Activated CD4-positive, alpha-beta T cell treated with anti-CD3 and anti-CD28 coated beads, Interleukin-2, amount 50 U/mL, for 4 hours (primary cell): ENCODE results near the gene VSNL1.
"Not testable (repeated sequence)": the region's sequence is repeated elsewhere in the genome, so short reads cannot be mapped to it uniquely, and the experiment has no call there.

Experiments used
- DNase-seq, 2 experiments: peaks; one replicate each; pipeline ENCODE4 v3.0.0-alpha.2; 2020

VSNL1 gene

DNA sequence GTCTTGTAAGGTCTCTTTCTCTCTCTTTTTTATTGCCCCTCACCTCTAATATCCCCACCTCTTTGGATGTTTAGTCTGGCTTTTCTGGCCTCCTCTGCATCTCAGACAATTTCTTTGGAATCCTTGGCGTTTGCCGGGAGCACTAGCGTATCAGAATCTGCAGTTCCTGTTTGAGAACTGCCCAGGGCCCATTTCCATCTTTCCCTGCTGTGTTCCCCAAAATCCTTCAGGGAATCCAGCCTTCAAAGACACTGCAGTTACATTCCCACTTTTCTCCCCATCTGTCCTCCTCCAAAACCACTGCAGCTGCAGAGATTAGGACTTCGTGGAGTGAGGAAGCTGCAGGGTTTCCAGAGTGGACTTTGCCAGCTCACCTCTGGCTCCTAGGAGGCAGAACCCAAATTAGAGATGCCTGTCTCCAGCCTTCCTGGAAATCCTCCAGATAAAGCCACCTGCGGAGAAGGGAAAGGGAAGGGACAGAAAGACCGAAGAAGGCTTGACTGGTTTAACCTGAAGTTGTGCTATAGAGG, 2.7 kb downstream of the VSNL1 start:
- DNase-seq: no peak

DNA sequence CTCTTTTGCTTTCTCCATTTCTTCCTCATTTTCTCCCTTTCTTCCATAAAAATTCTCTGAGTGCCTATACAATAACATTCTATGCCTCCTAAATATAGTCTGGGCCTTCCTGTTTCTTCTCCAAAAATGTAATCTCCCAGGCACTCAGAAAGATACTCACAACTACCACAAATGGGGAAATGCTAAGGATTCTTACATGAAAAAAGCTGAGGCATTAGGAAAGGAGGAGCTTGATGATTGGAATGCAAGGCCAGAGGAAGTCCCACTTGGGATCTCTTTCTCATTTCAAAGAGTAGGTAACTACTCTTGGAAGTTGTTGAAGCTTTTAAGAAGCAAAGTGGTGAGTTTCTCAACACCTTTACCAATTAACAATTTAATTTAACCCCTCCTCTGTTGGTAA, 3.4 kb downstream of the VSNL1 start:
- DNase-seq: no peak

DNA sequence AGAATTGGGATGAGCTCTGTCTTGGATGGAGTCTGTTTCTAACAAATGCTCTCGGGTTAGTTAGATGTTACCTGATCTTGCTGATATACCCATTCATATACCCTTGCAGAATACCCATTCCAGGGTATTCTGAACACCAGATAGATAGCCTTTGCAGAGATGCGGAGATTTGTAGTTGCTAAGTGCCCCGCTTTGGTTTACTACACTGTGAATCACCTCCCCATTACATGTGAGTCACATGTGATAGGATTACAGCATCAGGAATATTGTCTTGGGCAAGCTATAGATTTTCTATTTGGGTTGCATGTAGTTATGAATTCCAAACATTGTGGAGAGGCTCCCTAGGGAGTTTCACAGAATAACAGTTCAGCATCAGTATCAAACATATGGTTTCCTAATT, 3.8 kb downstream of the VSNL1 start:
- DNase-seq: no peak

DNA sequence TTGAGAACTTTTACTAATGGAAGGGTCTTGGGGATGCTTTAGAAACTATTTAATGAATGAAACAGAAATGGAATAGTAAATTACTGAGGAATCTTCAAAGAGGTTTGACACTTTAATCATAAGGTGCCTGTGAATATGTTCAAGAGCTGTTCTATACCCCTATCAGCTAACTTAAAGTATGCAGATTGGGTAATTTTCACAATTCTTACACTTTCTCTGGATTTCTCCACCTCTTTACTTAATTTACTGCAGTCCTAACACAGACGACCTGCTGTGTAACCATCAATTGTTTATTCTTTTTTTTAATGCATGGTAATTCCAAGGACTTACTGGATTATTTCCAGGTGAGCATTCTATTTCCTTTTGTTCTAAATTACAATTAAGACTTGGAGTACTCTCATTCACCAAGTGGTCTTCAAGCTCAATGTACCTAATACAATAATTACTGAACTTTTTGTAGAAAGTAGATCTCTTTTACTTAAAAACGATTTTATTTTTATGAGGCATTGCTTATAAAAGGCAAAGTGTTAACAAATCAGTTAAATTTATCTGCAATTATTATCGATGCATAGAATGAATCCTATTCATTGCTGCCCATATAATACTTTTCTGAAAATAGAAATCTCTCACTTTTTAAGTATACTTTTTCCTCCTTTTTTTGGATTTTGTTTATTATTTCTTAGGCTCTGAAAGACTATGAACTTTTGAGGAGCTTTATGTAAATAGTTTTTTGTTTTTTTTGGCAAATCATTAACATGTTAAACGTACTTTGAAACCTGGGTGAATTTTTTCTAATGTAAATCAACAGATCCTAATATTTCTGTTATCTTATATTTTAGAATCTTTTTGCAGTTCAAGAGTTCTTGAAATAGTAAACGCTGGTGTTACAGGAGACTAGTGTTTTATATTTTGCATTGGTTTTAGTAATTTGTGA, 5.5 kb downstream of the VSNL1 start:
- no peak for DNase-seq

DNA sequence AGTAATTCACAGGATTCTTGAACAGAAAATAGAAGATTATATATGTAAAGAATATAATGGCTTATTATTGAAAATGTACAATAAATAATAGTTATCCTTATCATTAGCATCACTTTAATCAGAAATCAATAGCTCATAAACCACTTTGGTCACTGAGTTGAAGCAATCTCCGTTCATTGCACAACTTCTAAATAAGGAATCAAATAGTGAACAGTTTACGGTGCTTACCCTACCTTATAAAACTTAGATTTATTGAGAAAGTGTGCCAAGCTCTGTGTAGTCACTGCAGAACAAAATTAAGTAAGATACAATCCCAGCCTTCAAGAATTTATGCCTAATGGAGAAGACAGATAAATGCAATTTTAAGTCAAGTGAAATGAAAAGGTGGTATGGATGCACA, 6.7 kb downstream of the VSNL1 start:
- no peak for DNase-seq

DNA sequence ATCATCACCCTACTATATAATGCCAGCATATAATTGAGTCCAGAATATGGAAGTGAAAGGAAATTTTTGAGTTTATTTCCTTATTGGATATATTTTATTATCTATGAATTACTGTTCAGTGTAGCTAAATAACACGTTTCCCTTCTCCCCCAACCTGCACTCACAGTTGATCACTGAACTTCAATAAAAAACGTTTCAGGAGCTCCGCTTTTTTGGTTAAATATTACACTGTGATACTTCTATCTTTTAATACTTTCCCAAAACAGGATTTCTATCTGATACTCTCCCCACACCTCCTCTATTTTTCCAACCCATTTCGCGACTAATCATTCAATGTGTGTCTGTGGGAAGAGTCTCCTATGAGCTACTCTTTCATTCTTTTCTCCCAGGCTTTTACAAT, 7.2 kb downstream of the VSNL1 start:
- no peak for DNase-seq

DNA sequence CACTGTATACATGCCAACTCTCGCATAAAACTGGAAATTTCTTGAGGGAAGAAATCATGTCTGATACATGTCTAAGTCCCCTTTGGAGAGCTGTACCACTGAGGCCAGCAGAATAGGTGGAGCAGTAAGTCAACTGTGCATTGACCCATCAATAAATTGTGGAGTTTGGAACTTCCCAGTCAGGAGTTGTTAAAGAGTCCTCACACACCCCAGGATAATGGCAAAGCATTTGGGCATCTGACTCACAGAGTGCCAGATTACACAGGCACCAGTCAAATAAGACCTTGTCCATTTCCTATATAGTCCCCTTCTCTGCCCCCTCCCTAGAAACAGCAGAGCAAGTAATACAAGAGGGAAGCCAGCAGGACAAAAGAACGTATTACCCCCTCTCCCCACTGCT, 10.4 kb downstream of the VSNL1 start:
- no peak for DNase-seq

DNA sequence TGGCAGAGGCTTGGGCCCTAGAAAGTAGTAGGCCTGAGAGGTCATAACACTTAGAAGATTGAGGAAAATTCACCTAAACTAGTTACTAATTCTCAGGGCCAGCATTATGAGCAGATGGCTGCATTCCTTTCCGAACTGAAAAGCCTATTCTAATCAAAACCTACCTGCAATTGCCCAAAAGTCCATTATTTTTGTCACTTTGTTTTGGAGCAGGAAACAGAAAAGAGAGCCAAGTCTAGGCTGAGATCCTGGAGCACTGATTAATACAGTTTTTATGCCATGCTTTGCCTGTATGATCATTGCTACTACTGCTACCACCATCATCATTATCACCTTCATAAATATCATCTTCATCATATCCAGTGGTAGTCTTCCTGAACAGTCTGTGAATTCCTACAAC, 14.7 kb downstream of the VSNL1 start:
- DNase-seq: no peak

DNA sequence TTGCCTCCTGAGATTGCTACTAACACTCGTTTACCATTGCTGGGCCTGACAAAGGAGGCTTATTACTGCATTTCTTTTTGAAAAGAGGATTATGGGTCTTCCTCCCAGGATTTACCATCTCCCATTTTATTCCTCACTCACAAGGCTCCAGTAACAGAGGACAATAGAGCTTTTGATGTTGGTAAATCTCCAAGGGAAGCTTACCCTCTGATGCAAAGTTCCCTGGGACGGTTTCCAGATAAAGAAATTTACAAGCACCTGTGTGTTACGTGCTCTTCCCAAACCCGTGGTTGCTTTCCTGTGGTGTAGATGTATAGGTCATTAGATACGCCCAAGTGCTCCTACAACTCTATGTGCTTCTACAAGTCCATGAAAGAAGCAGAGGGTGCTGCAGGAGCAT, 17.1 kb downstream of the VSNL1 start:
- DNase-seq: no peak

DNA sequence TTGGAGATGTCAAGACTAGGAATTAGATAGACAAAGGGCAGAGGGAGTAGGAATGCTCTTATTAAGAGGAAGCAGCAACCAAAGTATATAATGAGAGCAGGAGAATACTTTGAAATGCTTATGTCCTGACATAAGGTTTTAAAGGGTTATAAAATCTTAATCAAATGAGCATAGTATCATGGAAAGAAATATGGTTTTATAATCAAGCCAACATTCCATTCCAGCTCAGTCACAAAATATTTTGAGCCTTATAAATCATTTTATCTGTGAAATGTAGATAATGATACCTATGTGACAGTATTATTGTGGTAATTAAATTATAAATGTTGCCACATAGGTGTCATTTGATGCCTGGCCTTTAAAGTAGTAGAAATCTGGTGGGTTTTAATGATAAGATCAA, 17.6 kb downstream of the VSNL1 start:
- DNase-seq: no peak

DNA sequence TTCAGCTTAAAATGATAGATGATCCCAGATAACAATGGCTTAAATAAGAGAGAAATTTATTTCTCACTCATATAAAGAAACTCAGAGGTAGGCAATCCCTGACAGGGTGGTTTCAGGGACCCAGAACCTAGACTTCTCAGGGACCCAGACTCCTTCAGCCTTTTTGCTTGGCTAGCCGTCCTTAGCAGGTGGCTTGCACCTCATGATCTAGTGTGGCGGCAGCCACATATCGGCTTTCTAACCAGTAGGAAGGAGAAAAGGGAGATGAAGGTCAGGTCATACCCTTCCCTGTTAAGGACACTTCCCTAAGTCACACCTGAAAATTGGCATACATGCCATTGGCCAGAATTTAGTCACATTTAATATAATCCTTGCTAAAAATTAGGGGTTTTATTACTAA, 18.4 kb downstream of the VSNL1 start:
- no peak for DNase-seq

DNA sequence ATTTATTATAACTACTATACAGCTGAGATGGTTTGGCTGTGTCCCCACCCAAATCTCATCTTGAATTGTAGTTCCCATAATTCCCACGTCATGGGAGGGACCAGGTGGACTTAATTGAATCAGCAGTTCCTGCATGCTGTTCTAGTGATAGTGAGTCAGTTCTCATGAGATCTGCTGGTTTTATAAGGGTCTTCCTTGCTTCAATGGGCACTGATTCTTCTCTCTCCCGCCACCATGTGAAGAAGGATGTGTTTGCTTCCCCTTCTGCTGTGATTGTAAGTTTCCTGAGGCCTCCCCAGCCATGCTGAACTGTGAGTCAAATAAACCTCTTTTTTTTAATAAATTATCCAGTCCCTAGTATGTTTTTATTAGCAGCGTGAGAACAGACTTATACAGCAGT, 25.2 kb downstream of the VSNL1 start:
- not testable (repeated sequence) for DNase-seq

DNA sequence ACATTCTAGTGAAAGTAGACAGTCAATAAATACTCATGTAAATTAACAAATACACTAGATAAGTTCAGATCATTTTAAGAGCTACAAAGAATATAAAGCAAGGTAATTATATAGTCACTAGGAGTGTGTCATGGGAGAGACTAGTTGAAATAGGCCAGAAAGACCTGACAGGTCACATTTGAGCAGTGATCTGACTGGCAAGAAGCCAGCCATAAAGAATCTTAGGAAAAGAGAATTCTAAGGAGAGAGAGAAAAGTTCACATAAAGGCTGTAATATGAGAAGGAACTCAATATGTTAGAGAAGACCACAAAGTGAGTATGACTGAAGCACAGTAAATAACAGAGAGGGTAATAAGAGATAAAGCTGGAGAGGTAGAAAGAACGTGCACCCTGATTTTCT, 31.2 kb downstream of the VSNL1 start:
- DNase-seq: no peak

DNA sequence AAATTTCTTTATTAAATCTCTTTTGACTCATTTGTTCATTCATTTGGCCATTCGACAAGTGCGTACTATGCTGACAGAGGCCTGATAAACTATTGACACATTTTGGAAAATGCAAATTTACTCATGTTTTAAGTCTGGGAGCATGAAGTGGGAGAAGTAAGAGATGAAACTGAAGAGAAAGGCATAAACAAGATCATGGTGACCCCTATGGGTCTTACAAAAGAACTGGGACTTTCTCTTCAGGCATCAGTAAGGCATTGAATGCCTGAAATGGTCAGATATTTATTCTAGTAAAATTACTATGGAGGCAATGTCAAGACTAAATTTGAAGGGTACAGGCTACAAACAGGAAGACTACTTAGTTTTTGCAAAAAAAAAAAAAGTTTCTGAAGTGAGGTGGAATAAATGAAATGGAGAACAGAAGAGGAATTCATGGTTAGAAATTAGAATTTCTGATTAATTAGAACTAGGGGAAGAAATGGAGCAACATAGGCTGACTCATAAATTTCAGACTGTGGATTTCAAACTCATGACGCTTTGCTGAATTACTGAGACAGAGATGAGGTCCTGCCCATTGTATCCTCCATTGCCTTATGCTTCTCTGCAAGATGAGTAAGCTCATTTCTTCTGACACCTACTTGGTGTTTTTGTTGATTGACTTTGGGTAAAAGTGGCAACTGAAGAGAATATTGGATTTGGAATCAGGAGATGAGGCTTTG, 32.7 kb downstream of the VSNL1 start:
- DNase-seq: no peak

DNA sequence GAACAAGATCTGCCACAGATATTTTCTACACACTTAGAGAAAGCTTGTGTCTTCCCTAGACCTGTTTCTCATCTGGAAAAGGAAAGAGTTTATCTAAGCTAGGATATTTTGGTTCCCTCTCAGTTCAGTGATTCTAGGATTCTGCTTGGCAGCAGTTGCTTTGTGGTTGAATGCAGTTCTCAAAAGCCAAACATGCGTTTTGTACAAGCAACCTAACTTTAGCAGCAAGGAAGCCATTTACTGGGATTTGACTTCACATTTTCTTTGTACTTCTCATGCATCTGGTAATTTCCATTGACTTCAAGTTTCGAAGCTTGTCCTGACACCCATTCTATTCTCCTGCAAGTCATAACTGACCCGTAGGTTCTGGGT, 33.3 kb downstream of the VSNL1 start:
- DNase-seq: no peak

DNA sequence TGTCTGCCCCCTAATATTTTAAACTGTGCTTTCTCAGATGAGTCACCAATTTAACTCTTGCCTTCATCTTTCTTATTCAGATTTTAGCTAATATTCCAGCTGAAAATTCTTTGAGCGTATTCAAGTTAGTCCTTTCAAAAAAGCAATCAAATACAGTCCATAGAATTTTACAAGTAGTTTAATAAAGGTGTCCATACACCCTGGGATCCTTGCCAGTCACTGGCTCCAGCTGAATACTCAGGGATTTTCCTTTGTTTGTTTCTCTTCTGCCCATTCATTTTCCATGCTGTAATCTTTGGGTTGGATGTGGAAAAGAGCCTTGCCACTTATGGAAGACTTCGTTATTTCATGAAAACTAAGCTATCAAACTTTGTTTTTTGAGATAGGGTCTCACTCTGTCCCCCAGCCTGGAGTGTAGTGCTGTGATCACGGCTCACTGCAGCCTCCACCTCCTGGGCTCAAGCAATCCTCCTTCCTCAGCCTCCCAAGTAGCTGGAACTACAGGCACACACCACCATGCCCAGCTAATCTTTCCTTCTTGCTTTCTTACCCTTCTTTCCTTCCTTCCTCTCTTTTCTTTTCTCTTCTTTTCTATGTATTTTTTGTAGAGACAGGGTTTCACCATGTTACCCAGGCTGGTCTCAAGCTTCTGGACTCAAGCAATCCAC, 34.0 kb downstream of the VSNL1 start:
- no peak for DNase-seq

DNA sequence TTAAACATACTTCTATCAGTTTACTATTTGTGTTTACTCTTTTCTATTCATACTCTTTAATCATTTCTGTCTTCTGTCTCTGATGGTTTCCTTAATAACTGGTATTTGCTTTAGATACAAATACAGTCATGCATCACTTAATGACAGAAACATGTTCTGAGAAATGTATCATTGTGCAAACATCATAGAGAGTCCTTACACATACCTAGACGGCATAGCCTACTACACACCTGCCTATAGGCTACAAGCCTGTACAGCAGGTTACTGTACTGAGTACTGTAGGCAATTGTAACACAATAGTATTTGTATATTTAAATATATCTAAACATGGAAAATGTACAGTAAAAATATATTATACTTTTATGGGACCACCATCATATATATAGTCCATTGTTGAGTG, 36.3 kb downstream of the VSNL1 start:
- no peak for DNase-seq

DNA sequence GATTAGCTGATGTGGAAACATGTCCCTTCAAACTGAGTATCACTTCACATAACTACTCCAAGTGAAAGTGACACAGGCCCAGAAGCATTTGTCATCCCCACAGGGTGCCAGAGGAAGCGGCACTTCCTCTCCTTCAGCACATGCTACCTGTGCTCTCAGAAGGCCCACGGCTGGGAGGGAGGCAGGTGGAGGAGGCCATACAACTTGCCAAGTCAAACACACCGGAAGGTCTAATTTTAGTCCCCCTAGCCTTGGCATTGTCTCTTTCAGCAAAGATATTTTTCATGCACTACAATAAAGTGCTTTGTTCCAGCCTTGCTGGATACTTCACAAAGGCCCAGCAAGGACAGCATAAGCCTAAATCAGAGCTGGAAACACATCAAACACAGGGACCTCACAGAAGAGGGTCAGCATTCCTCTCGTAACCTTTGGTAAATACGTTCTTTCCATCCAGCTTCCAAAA, 38.0 kb downstream of the VSNL1 start:
- DNase-seq: no peak

DNA sequence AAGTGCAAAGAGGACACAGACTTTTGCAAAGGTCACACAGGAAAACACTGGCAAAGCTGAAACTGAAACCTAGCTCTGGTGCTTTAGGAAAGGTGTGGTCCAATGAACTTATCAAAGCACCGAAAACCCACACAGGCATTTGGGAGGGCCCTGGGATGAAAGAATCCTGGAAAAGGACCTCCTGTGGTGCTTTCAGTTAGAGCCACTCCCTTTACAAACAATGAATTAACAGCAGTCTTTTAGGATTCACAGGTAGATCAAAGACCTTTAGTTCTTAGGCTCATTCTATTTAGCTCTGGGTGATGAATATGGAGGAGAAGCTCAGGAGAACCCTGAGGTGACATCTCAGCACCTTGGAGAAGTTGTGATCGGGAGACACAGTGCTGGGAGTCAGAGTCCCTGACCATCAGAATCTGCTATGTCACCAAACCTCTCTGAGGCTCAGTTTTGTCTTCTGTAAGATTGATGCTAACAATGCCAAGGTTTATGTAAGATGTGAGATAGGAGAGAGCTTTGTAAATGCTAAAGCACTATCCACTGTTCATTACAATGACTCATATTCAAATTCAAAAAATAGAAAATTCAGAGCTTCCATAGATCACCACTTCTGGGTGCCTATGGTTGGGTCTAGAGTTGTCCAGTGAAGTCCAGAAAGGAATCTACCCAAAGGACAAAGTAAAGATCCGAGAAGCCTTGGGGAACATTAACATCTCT, 39.3 kb downstream of the VSNL1 start:
- no peak for DNase-seq

DNA sequence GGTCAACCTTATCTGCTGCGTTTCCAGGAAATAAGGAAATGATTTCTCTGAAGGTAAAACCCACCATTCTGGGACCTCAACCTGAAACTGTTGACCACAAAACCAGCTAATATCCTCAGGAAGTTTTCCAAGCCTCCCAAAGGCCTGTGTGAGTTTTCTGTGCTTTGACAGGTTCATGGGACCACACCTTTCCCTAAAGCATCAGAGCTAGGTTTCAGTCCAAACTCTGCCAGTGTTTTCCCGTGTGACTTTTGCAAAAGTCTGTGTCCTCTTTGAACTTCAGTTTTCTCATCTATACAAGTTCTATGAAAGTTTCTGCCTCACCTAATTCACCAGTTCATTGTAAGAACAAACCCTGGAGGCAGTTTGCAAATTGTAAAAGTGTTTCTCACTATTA, 39.8 kb downstream of the VSNL1 start:
- DNase-seq: no peak

DNA sequence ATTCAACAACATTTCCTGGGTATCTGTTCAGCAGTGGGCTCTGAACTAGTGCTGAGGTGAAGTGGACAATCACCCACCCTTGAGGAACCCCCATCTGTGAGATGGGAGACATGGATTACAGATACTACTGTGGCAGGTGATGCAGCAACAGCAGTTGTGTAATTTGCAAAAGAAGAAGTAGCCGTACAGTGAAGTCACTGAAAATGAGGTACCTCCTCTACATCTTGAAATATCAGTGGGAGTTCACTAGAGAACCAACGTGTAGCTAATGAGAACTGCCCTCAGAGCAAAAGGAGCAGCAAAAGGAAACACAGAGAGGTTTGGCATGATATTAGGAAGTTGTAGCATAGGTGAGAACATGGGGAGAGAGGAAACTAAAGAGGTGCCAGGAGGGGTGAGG, 41.3 kb downstream of the VSNL1 start:
- no peak for DNase-seq

DNA sequence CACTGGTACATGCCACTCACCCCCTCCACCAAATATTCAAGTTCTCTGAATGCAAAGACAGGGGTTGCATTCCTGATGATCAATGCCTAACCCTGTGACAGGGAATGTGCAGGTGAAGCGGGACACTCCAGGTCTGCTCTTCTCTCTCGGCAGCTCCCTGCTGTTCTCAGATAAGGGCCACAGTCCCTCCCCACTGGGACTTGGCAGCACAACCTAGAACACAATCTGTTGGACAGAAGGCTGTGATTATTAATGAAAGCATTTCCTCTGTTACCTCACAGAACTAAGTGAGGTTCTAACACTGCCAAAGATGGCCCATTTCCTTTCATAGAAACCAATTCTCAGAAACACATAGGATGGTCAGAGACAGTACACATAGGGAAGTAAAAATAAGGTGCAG, 42.7 kb downstream of the VSNL1 start:
- no peak for DNase-seq

DNA sequence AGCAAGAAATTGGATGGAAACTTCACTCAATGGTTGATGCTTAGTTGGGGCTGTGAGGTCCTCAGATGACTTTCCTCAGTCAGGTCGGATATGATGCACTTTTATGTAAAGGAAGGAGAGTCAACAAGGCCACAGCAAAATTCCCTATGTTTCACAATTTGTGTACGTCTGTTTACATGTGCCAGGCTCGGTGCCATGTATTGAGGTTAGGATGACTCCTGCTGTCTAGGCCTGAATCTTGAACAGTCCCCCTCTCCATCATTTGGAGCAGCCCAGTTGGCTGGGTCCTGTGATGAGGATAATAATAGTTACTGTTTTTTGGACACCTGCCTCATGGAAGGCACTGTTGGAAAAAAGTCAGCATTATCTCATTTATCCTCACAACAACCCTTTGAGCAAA, 43.1 kb downstream of the VSNL1 start:
- DNase-seq: no peak
